GM18951 (cell line): ENCODE data around the gene SRSF8.
"Not testable (repeated sequence)": the region's sequence is repeated elsewhere in the genome, so short reads cannot be mapped to it uniquely, and the experiment has no call there.

Experiments used
- POLR2A ChIP-seq: IDR thresholded peaks from 4 replicates; pipeline ENCODE4 v1.6.1; 2011; ENCODE audit warnings: mild to moderate bottlenecking; ENCODE audit not compliant: insufficient read length, insufficient read depth; ENCODE audit errors: extremely low read depth
- in situ Hi-C: fragments of 300-500 bp; cut with MboI; formaldehyde crosslinking; loops from one replicate; pipeline ENCODE4 v1.12.0; 2022; ENCODE audit warnings: low sequenced_read_pairs, mixed read lengths, inconsistent platforms; ENCODE audit not compliant: unreplicated experiment

SRSF8 gene

GRCh38 chr11:95093548-95093947 is 26.8 kb downstream of the SRSF8 start:
- TF ChIP-seq POLR2A, result no peak
- in situ Hi-C loops, result no loop called here

DNA sequence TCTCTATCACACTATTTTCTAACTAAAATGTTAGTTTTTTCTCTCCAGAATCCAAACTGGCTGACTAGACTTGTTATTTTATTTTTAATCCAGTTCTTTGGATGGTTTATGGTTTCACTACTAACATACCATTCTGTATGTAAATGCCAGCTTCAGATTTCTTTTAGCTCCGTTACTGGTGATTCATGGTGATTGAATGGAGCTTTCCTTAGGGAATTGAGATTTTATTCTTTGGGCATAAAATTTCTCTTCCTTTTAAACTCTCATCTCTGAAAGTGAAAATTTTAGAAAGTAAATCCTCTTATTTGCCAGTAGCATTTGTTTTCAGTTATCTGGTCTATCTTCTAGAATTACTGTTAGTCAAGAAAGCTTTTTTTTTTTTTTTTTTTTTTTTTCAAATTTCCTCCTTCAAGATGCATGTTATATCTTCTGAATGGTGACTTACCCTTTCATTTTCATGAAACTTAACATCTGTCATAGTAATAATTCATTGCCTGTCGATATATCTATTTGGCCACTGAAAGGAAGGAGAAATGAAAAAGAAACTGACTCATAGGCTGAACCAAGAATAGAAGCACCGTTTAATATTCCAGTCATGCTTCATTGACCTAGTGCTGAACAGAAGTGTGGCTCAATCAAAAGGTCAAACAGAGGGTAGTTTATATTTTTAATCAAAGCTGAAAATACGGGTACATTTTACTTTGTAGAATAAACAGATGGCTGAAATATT is 29.3 kb downstream of the SRSF8 start:
- in situ Hi-C loops, result no loop called here

DNA sequence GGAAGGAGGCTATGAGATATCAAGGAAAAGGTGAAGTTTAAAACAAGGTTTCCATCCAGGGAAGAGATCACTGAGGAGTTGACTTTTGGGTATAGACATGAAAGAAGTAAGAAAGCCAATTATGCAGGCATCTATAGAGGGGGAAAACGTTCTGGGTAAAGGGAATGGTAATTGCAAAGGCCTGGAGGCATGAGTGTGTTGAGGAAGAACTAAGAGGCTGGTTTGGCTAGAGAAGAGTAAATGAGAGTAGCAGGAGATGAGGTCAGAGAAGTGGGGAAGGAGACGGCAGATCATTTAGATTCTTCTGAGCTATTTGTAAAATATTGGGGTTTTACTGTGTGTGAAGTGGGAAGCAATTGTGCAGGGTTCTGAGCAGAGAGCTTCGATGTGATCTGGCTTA is 30.5 kb downstream of the SRSF8 start:
- TF ChIP-seq POLR2A, result no peak
- in situ Hi-C loops, result no loop called here

More for the DNA sequence above, 29.3 kb downstream of the SRSF8 start:
- no peak for TF ChIP-seq POLR2A

- TF ChIP-seq POLR2A, result no peak
- in situ Hi-C loops, result no loop called here
These were observed 32.1 kb downstream of the SRSF8 start for GRCh38 chr11:95098826-95099225.

DNA sequence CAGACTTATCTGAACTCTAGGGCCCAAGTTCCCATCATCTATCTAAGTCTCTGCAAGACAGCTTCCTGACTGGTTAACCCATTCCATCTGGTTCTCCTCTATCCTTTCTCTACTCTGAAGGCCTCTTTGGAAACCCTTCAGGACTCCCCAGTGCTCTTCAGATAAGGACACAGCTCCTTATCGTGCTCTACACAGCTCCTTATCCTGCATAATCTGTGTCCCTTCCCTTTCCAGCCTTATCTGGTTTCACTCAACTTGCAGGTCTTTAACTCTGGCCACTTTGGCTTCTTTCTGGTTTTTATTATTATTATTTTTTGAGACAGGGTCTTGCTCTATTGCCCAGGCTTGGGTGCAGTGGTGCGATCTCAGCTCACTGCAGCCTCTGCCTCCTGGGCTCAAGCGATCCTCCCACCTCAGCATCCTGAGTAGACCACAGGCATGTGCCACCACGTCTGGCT is 33.5 kb downstream of the SRSF8 start:
- no peak for TF ChIP-seq POLR2A
- in situ Hi-C loops, result no loop called here

DNA sequence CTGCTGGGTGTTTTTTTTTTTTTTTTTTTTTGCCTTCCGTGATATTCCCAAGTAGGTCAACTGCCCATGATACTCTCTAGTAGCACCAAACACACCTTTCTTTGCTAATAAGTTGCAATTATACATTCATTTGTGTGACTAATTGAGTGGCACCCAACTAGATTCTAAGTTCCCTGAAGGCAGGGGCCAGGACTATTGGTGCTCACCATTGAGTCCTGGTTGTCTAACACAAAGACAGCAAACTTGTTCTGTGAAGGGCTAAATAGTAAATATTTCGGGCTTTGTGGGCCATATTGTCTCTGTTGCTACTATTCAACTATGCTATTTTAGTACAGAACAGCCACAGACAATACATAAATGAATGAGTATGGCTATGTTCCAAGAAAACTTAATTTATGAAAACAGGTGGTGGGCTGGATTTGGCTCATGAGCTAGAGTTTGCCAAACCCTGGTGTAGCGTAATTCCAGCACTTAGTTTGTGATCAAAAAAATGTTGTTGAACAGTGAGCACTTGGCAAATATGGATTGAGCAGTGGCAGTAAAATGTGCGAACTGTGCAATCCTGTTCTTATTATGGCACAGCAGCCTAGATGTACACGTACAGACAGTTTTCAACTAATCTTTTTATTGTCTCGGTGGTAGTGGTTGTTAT is 34.3 kb downstream of the SRSF8 start:
- in situ Hi-C loops, result no loop called here
- TF ChIP-seq POLR2A, result no peak

GRCh38 chr11:95101935-95102334 is 35.2 kb downstream of the SRSF8 start:
- TF ChIP-seq POLR2A, result no peak
- in situ Hi-C loops, result no loop called here

- in situ Hi-C loops, result no loop called here
- TF ChIP-seq POLR2A, result no peak
These were observed 36.0 kb downstream of the SRSF8 start for GRCh38 chr11:95102733-95103132.

DNA sequence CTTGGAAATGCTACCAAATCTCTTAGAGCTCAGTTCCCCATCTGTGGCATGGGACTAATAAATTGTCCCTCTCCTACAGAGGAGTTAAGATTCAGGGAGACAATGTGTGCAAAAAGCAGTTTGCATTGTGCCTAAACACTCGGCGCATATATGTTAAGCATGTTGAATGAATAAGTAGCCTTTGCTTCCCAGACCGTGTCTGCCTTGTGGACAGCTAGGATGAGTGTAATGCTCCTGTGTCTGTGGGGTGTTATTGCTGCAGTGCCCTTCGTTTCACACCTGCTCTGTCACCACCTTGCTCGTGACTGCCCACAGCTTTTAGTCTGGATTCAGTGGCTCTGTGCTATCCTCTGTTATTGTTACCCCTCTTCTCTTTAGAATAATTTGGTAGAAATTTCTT is 37.0 kb downstream of the SRSF8 start:
- no peak for TF ChIP-seq POLR2A
- in situ Hi-C loops, result no loop called here

DNA sequence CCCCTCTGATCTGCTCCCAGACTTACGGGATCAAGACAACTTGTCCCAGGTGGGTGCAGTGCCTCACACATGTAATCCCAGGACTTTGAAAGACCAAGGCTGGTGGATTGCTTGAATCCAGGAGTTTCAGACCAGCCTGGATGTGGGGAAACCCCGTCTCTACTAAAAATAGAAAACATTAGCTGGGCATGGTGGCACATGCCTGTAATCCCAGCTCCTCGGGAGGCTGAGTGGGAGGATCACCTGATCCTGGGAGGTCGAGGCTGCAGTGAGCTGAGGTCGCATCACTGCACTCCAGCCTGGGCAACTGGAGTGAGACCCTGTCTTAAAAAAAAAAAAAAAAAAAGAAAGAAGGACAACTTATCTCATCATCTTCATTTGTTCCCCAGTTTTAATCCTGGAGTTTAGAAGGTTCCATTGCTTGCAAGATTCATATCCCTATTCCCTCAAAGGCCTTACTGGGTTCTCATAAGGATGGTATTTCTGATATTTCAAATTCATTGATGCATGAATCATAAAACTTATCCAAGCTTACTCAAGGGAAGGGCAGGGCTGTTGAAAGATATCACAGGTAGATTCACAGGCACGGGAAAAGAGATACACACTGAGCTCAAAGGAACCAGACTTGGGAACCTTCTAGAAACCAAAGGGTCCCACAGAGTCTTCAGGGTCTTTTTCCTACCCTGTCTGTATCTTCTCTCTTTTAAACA is 37.6 kb downstream of the SRSF8 start:
- no peak for TF ChIP-seq POLR2A
- in situ Hi-C loops, result no loop called here

- in situ Hi-C loops, result no loop called here
- TF ChIP-seq POLR2A, result no peak
These were observed 38.1 kb downstream of the SRSF8 start for GRCh38 chr11:95104856-95105255.

GRCh38 chr11:95108159-95108611 is 41.5 kb downstream of the SRSF8 start:
- no peak for TF ChIP-seq POLR2A
- in situ Hi-C loops, result no loop called here

- TF ChIP-seq POLR2A, result no peak
- in situ Hi-C loops, result no loop called here
These were observed 42.2 kb downstream of the SRSF8 start for GRCh38 chr11:95108671-95109551.

DNA sequence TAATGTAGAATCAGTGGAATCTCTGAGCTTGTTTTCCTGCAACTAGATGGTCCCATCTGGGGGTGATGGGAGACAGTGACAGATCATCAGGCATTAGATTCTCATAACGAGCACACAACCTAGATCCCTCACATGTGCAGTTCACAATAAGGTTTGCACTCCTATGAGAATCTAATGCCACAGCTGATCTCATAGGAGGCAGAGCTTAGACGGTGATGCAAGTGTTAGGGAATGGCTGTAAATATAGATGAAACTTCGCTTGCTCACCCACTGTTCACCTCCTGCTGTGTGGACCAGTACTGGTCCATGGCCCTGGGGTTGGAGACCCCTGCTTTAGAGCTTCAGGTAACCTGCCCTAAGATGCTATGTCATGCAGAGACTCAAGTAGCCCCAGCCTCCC is 44.8 kb downstream of the SRSF8 start:
- in situ Hi-C loops, result not testable (repeated sequence)
